A673 (cell line): ENCODE data around the gene C1orf167.

Experiments used
- EZH2 ChIP-seq: fragments of 200-600 bp; sonication (generic); IDR thresholded peaks from 2 replicates; pipeline ENCODE4 v1.6.1; 2017; ENCODE audit warnings: borderline replicate concordance, low read depth, mild to moderate bottlenecking, mixed read lengths, antibody characterized with exemption, low read length; ENCODE audit not compliant: poor library complexity, severe bottlenecking
- TF ChIP-seq, protein P1 (sequence below): fragments of 300-800, 200-600 bp; sonication (generic); conservative IDR thresholded peaks from 2 replicates; pipeline ENCODE4 v1.5.1; 2017; ENCODE audit warnings: low read depth, mild to moderate bottlenecking, antibody characterized with exemption, low read length, moderate library complexity, mixed read lengths

DNA sequence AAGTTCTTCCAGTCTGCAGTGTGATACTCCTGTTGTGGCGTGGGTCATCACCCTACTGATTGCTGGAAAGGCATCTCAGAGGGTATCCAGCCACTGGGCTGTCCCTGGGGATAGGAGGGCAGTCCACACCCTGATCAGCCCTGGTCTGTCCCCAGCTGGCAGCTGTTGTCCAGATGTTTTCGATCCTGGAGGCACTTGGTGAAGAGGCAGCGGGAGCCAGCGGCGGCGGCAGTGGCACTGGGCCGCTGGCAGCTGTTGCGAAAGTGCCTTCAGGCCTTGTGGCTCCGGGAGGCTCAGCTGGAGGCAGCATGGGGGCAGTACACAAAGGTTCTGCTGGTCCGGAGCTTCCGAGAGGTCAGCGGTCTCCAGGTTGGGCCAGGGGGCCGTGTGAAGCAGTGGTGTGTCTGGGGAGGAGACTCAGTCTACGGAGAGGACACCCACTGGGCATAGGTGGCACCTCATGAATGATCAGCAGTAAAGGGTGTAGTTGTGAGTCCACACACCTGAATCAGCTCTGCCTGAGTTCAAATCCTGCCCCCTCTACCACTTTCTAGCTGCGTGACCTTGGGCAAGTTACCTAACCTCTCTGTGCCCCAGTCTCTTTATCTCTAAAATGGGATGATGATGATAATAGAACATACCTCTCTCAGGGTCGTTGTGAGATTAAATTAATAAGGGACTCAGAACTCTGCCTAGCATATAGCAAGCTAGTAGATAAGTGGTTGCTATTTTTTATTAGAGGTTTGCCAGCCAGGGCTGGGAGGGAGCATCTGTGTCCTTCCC lies 6.1 kb downstream of the C1orf167 start:
- TF ChIP-seq, protein P1, sequence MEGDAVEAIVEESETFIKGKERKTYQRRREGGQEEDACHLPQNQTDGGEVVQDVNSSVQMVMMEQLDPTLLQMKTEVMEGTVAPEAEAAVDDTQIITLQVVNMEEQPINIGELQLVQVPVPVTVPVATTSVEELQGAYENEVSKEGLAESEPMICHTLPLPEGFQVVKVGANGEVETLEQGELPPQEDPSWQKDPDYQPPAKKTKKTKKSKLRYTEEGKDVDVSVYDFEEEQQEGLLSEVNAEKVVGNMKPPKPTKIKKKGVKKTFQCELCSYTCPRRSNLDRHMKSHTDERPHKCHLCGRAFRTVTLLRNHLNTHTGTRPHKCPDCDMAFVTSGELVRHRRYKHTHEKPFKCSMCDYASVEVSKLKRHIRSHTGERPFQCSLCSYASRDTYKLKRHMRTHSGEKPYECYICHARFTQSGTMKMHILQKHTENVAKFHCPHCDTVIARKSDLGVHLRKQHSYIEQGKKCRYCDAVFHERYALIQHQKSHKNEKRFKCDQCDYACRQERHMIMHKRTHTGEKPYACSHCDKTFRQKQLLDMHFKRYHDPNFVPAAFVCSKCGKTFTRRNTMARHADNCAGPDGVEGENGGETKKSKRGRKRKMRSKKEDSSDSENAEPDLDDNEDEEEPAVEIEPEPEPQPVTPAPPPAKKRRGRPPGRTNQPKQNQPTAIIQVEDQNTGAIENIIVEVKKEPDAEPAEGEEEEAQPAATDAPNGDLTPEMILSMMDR: no peak
- TF ChIP-seq EZH2: no peak
